NCI-H82 treated with DMSO at 0.1 percent for 48 hours (cell line): ENCODE data around the gene TIA1.
A peak's percentile ranks its signal among the peaks of the same experiment; 100 is the strongest.
"Not testable (repeated sequence)": the region's sequence is repeated elsewhere in the genome, so short reads cannot be mapped to it uniquely, and the experiment has no call there.

Source experiments
- DNase-seq: peaks from one replicate; lab custom pipeline; 2025; ENCODE audit not compliant: unreplicated experiment; lab: John Stamatoyannopoulos, UW

The TIA1 gene

GRCh38 chr2:70223305-70223704 is 25.1 kb downstream of the TIA1 start:
- not testable (repeated sequence) for DNase-seq

- no peak for DNase-seq
These were observed 33.4 kb downstream of the TIA1 start for GRCh38 chr2:70214953-70215549.

GRCh38 chr2:70214365-70214764 is 34.1 kb downstream of the TIA1 start:
- DNase-seq: no peak

- DNase-seq: no peak
These were observed 36.0 kb downstream of the TIA1 start for GRCh38 chr2:70212298-70212932.

- no peak for DNase-seq
These were observed 36.8 kb downstream of the TIA1 start for GRCh38 chr2:70211595-70211994.

GRCh38 chr2:70204452-70204851 is 44.0 kb downstream of the TIA1 start:
- DNase-seq: no peak

- DNase-seq: no peak
These were observed 45.3 kb downstream of the TIA1 start for GRCh38 chr2:70203086-70203485.

GRCh38 chr2:70202236-70202806 is 46.1 kb downstream of the TIA1 start:
- DNase-seq: no peak

- DNase-seq: no peak
These were observed 46.6 kb downstream of the TIA1 start for GRCh38 chr2:70201831-70202230.

- DNase-seq: no peak
These were observed 47.1 kb downstream of the TIA1 start for GRCh38 chr2:70201225-70201768.

GRCh38 chr2:70199320-70199864 is 49.0 kb downstream of the TIA1 start:
- peak; percentile 24 for DNase-seq

- DNase-seq: no peak
These were observed 55.9 kb downstream of the TIA1 start for GRCh38 chr2:70192516-70192915.

GRCh38 chr2:70191244-70191735 is 57.1 kb downstream of the TIA1 start:
- no peak for DNase-seq

GRCh38 chr2:70190418-70191243 is 57.8 kb downstream of the TIA1 start, which contains the start of gene C2orf42:
TSS of gene C2orf42 (minus strand) at chr2:70191019. CDS start at chr2:70181985, 9,034 bp downstream.
- DNase-seq: peak; percentile 94

- DNase-seq: no peak
These were observed 60.0 kb downstream of the TIA1 start for GRCh38 chr2:70188460-70188859.

- not testable (repeated sequence) for DNase-seq
These were observed 61.3 kb downstream of the TIA1 start for GRCh38 chr2:70187170-70187569.

- no peak for DNase-seq
These were observed 65.7 kb downstream of the TIA1 start for GRCh38 chr2:70182689-70183088.

GRCh38 chr2:70181363-70181956 is 67.0 kb downstream of the TIA1 start:
- DNase-seq: no peak

GRCh38 chr2:70173520-70173919 is 74.9 kb downstream of the TIA1 start:
- no peak for DNase-seq

GRCh38 chr2:70169654-70170245 is 78.7 kb downstream of the TIA1 start:
- not testable (repeated sequence) for DNase-seq
